Stimulated activated CD4-positive, alpha-beta T cell treated with anti-CD3 and anti-CD28 coated beads, Interleukin-4, amount 100 ng/mL, for 4 hours (primary cell): ENCODE data around the gene PRICKLE4.

Experiments used
- DNase-seq, 2 experiments: peaks; one replicate each; pipeline ENCODE4 v3.0.0-alpha.2; 2020

The PRICKLE4 gene

DNA sequence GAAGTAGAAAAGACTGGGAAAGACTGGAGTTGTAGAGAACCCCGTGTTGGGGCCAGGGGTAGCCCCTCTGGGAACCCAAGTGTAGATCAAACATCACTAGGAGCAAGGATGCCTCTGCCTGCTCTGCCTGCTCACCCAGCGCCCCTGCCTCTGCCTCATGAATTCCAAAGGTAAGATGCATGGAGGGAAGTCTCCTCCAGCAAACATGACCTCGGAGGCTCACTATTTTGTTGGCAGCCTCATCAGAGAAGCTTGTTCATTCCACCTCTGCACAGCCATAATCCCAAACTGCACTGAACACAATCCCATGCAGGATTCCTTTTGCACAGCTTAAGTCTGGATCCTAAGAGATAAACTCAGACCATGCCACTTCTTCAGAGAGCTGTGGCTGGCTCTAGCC is 5.7 kb upstream of the PRICKLE4 start:
- DNase-seq, result no peak

DNA sequence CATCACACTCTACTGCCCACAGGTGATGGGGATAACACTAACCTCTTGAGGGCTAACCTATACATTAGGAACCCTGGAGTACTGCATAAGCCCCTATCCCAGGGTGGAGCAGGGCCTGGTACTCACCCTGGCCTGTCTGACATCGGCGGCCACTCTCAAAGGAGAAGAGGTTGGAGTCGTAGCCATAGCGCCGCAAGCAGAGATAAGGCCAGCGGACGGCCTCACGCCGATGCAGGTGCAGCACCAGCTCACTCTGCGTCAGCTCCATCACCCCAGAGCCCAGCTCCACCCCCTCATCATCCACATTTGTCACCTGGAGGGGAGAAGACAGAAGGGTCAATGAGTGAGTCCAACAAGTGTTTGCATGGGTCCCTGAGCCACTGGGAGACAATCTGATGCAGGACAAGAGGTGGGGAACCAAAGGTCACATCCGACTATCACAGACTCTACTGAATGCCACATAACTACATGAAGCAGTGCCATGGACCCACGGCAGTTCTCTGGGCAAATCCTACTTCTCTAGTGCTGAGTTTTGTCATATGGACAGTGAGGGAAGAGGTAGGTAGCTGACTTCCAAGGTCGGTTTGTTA is 5.2 kb upstream of the PRICKLE4 start:
- no peak for DNase-seq

DNA sequence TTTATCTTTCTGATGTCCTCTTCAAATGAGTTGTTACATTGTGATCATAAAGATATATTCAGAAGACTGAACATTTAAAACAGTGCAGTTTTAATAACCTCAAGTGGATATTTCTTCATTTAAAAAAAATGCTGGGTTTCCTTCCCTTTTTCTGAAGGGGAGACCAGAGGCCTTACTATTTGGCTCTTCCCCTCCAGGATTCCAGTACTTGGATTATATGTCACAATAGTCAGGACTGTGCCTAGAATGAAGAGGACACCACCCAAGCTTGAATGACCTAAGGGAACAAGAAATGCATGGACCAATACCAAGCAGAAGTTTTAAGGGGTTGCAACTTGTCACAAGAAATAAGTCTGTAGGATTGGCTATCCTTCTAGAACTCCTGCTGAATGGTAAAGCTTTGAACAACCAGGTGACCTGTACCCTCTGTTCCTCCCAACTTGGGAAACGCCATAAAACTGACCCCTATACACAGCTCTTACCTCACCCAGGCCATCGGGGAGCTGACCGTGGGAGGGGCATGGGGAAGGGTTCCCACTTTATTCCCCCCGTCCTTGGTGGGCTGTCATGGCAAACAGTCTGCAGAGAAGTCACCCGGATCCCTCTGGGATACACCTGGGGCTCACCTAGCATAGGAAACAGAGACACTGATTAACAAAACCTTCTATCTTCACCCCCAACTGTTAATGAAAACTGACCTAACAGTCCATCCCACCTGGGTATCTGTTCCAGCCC is 2.9 kb upstream of the PRICKLE4 start:
- no peak for DNase-seq

DNA sequence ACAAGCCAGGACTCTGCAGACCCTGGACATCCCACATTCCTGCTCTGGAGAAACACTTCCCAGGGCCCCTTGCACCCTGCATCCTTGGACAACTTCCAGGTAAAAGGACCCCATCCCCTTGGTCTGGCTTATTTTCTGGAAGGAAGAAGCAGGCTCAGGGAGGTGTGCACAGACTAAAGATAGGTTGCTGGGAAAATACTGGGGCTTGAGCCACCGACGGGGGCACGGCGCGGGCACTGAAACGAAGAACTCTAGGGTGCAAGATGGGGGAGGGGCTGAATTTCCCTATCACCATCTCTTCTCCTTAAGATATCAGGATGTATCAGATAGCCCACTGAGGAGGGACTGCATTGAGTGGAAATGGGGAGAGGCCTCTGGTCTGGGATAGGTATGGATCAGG is 1.7 kb upstream of the PRICKLE4 start:
- DNase-seq, result no peak

DNA sequence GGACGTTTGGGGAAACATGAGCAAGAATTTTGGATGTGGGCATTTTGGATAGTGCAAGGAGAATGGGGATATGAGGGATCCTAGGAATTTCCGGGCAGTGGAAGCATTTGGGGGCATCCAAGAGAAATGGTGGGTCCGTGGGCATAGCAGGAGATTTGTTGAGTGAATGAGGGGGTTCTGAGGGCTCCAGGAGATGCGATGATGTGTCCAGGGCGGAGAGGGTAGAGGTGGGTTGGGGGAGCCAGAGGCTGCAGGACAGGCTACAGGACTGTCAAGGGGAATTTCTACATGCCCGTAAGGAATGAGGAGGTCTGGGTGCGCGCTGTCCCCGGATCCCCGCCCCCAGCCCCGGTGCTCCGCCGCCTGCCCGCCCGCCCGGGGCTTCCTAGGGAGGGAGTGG is 1.2 kb upstream of the PRICKLE4 start:
- DNase-seq, result no peak

DNA sequence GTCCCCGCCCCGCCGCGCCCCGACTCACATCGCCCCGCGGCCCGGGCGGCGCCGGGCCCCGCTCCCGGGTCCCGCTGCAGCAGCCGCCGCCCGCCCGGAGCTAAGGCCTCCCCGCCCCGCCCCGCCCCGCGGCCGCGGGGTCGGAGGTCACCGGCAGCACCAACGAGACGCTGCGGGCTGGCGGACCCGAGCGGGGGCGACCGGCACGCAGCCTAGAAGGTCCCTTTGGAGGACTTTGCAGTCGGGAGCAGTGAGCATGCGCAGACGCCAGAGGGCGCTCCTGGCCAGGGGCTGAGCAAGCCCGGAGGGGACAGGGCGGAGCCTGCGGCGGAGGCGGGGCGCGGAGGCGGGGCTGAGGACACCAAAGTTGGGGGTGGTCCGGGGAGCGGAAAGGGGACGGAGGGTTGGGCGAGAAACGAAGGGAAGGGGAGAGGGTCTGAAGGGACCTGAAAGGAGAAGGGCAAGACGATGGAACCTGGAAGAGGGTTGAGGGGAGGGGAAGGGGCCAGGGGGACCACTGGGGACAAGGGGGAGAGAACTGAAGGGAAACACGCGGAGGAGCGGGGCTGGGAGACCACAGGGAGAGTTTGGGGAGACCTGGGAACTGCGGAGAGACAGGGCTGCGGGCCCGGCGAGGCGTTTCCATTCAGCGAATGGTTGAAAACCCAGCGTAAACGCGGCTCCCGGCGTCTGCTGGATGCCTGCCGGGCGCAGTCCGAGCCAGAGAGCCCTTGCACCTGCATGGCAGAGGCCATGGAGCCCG is 613 bp upstream of the PRICKLE4 start, which contains the start of gene FRS3:
Gene FRS3 (minus strand): TSS at position 113 of the 763 bp plus-strand sequence. CDS start 2,913 bp downstream, outside the sequence.
- DNase-seq, result peak; percentile 98 to 100

DNA sequence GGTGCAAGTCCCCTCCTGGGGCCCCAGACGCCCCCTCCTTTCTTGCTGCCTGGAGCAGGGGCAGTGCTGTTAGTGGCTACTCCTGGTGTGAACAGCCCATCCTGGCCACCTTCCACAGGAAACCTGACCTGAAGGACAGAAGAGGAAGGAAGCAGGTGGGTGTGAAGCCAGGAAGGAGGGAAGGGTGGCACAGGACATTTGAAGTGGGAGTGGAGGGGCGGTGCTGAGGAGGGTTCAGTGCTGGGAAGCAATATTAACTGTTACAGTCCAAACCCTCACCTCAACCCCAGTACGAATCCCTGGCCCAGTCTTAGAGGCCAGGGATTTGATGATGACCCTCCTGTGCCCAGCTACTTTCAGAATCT is 766 bp downstream of the PRICKLE4 start:
- no peak for DNase-seq

DNA sequence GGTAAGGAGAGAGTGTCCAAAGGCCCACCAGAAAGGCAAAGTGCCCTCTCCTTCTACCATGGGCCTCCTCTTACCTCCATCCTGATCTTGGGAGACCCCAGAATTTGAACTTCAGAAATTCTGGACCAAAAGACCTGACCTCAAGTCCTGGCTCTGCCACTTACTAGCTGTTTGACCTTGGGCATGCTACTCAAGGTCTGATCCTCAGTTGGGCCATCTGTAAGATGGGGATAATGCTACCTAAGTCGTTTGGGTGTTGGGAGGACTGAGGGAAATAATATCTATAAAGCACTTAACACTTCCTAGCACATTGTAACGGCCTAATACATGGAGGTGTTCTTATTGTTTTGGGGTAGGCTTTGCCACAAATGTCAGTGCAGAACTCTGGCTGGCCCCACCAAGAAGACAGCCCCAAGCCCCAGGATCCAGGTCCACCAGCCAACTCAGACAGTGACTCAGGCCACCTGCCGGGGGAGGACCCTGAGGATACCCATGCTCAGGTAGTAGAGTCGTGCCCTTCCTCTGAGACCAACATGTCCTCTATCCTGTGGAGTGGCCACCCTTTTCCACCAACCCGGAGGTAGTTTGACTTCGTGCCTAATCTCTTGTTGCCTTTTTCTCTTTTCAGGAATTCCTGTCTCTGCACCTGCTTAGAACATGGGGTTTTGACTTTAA is 2.7 kb downstream of the PRICKLE4 start:
- DNase-seq, result no peak

DNA sequence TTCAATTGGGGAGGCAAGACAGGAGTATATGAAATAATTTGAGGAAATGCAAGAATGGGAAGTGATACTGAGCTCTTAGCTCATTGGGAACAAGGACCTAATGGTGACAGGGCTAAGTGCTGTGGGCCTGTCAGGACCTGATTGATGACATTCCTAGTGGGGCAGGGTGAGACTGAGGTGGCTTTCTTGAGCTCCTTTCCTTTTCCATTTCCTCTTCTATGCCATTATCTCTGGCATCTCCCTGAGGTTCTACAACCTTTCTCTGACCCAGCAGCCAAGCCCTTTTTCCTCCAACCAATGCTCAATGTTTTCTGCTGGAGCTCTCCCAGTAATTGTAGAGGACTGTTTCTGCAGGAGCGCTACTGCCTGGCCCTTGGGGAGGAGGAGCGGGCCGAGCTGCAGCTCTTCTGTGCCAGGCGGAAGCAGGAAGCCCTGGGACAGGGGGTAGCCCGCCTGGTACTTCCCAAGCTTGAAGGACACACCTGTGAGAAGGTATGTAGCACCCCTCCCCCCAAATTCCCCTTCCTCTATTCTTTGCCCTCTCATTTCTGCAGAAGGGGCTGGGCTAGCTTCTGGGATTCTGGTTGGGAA is 4.1 kb downstream of the PRICKLE4 start:
- no peak for DNase-seq

DNA sequence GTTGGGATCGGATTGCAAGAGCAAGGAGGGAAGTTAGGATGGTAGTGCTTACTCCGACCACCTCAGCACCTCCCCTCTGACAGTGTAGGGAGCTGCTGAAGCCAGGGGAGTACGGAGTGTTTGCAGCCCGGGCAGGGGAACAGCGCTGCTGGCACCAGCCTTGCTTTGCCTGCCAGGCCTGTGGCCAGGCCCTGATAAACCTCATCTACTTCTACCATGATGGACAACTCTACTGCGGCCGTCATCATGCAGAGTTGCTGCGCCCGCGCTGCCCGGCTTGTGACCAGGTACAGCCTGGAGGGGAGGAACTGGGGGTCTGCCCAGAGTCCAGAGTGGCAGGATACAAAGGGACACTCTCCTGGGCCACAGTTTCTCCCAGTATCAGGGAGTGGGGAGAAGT is 4.7 kb downstream of the PRICKLE4 start:
- no peak for DNase-seq

DNA sequence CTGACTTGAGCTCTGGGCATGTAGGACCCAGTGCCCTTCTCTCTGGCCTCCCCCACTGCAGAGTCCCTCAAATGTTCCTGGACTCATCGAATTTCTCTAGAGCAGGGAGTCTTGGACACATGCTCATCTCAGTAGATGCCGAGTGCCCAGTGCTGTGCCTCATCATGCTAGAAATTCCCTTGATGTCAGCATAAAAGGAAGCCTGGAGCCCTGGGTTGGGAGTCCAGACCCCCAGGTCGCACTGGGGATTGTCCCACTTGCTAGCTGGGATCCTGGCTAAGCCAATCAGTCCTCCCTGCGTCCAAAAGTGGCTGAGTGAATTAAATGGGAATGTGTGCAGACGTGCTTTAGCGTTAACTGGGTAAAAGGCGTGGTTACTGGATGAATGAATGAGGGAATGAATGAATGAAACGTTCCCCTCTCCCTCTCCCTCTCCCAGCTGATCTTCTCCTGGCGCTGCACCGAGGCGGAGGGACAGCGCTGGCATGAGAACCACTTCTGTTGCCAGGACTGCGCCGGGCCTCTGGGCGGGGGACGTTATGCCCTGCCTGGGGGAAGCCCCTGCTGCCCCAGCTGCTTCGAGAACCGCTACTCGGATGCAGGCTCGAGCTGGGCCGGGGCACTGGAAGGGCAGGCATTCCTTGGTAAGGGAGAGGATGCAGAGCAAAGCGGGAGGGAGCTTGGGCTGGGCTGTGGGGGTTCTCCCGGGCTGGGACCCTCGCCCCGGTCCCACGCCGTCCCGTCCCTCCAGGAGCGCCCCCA is 5.3 kb downstream of the PRICKLE4 start:
- no peak for DNase-seq

DNA sequence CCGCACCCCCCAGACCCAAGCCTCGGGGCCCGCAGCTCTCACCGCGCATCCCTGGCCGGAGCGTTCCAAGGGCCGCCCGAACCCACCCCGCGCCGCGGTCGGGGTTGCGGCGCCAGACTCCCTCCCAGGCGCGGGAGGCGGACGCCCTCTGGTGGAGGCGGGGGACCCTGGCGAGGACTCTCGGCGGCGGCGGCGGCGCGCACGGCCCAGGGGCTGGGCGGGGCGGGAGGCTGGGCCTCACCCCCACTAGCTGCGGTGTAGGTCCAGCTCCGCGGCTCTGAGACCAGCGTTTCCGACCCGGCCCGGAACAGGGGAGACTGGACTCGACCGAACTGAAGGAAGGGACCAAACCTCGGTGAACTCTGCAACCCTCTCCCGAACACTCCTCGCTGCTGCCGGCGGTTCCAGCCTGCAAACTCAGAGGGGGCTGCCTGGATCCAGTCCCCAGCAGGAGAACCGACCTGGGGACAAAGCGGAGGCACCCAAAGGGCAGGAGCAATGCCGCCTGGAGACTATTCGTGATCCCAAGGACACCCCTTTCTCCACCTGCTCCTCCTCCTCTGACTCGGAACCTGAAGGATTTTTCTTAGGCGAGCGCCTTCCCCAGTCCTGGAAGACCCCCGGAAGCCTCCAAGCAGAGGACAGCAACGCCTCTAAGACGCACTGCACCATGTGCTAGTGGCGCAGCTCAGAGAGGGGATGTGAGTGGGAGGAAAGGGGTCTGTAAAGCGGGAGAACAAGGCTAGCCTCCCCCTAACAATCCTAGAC is 6.1 kb downstream of the PRICKLE4 start:
- DNase-seq, result peak; percentile 81 to 88

DNA sequence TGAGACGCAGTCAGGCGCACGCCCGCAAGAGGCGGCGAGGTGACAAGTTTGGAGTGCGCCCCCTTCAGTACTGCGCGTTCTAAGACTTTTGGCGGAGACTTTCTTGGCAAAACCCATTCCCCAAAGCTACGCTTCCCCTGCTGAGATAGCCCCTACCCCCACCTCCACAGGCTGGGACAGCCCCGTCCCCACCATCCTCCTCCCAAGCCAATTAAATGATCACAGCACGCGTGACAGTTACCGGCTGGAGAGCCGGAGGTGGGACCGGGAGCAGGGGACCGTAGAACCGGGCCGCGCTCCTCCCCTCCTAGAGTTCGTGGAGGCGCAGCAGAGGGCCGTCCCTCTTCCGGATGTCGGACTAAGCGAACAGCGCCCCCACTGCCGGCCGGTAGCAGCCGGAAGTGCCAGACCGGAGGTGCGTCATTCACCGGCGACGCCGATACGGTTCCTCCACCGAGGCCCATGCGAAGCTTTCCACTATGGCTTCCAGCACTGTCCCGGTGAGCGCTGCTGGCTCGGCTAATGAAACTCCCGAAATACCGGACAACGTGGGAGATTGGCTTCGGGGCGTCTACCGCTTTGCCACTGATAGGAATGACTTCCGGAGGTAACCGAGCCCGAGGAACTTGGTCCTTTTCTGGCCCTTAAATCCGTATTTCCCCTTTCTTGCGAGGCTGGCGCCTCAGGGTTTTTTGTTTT is 6.8 kb downstream of the PRICKLE4 start, which contains the start of gene TOMM6:
Gene TOMM6 (plus strand): TSS at position 476 of the 699 bp plus-strand sequence. CDS start 4 bp downstream, at position 480.
- peak; percentile 92 to 94 for DNase-seq

DNA sequence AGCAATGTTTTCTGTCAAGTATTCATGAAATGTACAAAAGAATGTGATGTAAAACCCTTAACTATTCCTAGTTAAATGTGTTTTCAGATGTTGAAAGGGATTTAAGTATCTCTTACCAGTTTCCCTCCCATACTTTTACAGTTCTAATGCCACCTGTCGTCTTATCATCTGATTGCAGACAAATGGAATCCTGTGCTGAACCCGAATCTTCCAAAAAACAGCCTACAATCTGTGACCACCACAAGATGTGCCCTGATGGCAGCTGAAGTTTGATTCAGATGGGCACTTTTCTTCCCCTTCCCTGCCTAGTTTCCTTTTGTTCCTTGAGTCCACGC is 8.8 kb downstream of the PRICKLE4 start:
- DNase-seq, result no peak

DNA sequence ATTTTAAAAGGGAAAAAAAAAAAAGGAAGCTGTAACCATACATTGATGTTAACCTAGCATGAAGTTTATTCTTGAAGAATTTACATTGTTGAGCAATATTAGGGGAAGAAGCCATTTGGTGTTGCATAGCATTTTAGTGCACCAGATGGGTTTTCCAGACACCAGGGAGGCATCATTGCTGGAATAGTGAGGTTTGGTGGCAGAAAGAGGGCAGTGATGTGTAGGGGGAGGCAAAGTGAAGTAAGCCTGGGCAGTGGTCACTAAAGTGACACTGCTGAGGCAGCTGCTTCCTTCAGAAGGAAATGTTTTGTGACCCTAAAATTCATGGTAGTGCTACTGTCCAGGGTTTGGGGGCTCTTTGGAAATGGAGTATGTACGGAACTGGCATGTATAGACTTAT is 9.5 kb downstream of the PRICKLE4 start:
- no peak for DNase-seq

DNA sequence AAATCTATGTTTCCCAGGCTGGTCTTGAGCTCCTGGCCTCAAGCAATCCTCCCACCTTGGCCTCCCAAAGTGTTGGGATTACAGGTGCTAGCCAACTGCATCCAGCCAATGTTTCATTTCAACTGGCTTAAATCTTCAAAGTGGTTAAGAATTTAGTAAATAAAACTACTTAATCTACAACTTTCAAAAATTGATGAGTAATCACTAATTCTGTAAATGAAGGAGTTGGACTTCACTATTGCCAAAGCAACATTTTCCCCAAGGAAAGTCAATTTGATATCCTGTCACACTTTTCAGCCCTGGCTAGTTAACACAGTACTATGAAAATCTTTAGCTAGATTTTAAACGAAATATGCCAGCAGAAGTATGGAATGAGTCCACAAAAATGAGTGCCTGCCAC is 10.7 kb downstream of the PRICKLE4 start:
- no peak for DNase-seq

DNA sequence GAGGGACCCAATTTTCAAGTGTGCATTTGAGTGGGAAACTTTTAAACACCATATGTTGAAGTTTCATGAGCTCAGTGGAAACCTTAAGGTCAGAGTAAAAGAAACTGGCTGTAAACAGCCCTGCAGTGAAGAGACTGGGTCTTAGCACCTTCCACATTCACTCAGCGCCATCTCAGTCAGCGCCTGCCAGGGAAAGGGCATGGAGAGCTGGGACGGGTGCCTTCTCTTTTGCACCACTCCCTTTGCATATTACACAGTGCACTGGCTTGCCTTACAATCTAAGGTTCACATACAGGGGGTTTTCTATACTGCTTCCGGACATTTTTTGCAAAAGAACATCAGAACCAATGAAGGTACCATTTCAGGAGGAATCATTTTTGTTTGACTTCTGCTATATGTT is 11.4 kb downstream of the PRICKLE4 start:
- DNase-seq, result no peak

DNA sequence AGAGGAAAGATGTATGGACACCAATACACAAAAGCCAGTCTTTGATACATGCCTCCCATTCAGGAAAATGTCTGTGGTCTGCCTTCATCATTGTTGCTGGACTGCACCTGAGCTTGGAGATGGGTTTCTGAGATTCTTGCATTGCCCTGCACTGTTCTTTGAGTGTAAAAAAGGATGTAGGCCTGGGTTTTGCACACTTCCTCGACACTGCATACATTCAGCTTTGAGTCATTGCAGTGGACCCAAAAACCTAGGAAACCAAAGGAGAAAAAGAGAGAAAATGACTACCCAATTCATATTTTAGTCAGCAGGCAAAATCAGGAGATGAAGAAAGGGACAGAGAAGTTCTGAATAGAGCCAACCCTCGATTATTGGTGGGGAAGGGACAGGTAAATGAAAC is 15.9 kb downstream of the PRICKLE4 start:
- DNase-seq, result no peak

DNA sequence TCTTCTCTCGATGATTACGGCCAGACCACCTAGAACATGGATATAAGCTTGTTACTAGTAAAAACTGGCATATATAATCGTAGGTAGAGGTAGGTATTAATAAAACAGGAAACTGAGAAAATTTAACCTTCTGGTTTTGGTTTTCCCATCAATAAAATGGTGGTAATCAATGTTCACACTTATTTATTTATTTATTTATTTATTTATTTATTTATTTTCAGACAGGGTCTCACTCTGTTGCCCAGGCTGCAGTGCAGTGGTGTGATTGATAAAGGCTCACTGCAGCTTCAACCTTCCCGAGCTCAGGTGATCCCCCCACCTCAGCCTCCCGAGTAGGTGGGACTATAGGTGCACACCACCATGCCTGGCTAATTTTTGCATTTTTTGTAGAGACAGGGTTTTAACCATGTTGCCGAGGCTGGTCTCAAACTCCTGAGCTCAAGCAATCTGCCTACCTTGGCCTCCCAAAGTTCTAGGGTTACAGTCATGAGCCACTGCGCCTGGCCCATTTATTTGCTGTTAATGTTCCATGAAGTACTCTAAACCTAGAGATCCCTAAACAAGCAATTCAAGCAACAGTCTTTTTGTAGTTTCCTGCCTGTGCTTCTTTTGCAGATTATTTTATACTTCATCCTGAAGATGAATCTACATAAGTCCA is 18.4 kb downstream of the PRICKLE4 start:
- DNase-seq, result no peak

DNA sequence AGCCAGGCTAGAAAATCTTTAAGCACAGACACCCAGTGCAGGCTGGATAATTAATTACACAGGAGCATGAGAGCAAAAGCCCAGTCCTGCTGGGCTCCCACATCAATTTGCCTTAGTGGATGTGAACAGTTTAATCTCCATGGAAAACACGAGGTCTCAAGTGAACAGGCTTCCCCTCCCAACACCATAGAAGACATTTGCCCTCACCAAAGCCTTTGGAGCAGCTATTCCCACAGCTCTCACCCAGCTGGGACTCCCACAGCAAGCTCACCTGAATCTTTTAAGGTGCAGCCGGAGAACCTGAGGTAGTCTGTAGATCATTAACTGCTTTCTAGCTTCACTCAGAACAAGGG is 19.0 kb downstream of the PRICKLE4 start:
- no peak for DNase-seq
